ENCODE results near the gene MRPL22. TPM values are rescaled to one million over a fixed set of nuclear protein-coding genes. Genes with fewer than 3 reads are reported as not detected.
"Not testable (repeated sequence)": the region's sequence is repeated elsewhere in the genome, so short reads cannot be mapped to it uniquely, and the experiment has no call there.

The MRPL22 gene
- total RNA-seq, 1 experiment from 2014 or later, result 19.7 TPM

GRCh38 chr5:154993461-154993860, 52.6 kb downstream of the MRPL22 start:
- no peak for DNase-seq (ENCODE audit: low read depth)

DNA sequence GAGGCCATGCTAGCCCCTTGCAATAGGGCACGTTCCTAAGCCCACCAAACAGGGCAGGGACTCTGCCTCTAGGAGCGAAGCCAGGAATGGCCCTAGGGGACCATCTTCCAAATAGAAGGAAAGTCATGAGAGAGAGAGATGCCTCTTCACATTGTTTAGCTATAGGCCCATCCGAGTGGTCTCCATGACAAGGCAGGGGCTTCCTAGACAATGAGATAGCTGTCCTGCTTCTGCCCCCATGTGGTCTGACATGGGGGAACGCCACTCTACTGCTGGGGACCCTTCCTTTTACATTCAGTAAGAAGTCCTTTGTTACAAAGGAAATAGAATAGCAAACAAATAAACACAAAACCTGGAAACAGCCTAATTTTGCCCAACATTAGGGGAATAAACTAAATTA, 54.8 kb downstream of the MRPL22 start:
- DNase-seq (ENCODE audit: low read depth), result no peak

DNA sequence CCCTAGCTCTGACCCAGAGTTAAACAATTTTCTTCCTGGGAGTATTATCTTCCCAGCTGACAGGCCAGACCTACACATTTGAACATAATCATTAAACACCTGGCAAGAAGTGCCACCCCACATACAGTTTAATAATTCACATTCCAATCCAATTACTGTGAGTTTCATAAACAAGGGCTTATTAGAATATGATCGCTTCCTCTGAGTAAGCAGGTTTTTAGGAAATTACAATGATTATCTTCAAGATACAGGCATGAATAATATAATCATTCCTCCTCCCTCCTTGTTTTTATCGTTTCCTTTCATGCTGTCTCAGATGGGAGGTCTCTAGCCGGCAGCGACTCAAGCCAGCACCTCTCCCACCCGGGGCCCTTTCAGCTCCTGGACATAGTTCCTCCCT, 56.9 kb downstream of the MRPL22 start:
- DNase-seq (ENCODE audit: low read depth), result no peak

DNA sequence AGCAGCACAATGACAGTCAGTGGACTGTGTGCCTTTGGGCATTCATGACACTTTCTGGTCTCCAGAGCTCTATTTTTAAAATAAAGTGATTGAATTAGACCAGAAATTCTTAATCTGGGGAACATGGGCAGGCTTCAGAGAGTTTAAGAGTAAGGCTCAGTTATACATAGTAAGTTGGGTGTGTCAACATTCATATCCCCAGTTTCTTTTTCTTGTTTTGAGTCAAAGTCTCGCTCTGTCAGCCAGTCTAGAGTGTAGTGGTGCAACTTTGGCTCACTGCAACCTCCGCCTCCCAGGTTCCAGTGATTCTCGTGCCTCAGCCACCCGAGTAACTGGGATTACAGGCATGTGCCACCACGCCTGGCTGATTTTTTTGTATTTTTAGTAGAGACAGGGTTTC, 59.0 kb downstream of the MRPL22 start:
- DNase-seq (ENCODE audit: low read depth), result no peak

DNA sequence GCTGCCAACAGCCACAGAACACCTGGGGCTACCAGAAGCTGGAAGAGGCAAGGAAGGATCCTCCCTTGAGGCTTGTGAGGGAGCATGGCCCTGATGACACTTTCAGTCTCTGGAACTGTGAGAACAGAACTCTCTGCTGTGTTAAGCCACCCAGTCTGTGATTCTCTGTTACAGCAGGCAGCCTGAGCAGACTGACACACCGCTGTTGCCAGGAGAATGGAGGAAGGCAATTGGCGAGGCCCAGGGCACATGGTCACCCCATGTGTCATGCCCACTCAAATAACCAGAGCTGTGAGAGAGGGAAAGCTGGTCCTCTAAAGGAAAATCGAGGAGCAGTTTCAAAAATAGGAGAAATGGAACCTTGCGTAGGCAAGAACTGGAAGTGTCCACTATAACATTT, 60.6 kb downstream of the MRPL22 start:
- no peak for DNase-seq (ENCODE audit: low read depth)

DNA sequence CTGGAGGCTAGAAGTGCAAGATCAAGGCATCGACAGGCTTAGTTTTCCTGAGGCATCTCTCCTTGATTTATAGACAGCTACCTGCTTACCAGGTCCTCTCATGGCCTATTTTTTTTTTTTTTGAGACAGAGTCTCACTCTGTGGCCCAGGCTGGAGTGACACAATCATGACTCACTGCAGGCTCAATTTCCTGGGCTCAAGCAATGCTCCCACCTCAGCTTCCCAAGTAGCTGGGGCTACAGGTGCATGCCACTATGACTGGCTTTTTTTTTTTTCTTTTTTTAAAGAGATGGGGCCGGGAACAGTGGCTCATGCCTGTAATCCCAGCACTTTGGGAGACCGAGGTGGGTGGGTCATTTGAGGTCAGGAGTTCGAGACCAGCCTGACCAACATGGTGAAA, 61.8 kb downstream of the MRPL22 start:
- not testable (repeated sequence) for DNase-seq (ENCODE audit: low read depth)

DNA sequence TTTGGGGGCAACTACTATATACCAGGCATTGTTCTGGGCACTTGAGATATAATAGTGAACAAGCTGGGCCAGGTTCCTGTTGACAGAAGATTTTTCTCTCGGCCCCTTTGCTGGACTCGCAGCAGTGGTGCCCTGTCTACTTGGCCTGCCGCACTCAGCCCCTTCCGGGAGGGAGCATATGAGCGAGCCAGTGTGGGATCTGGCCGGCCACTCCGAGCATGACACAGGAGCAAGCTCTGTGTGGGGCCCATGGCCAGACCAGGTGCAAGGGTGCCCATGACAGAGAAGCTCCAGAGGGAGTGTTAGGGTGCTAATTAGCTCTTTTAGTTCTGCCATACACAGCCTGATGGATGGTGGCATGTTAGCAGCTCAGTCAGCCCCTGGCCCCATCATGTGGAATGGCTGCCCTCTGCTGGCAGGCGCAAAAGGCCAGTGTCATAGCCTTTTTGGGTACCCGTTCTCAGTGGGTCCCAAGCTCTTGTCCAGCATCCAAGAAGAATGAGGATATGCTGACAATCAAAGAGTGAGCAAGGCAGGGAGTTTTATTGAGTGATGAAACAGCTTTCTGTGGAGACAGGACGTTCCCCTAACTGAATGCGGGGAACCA, 63.4 kb downstream of the MRPL22 start:
- DNase-seq (ENCODE audit: low read depth), result no peak

GRCh38 chr5:155006265-155006664, 65.4 kb downstream of the MRPL22 start:
- DNase-seq (ENCODE audit: low read depth), result not testable (repeated sequence)

GRCh38 chr5:155008669-155009068, 67.8 kb downstream of the MRPL22 start:
- no peak for DNase-seq (ENCODE audit: low read depth)

DNA sequence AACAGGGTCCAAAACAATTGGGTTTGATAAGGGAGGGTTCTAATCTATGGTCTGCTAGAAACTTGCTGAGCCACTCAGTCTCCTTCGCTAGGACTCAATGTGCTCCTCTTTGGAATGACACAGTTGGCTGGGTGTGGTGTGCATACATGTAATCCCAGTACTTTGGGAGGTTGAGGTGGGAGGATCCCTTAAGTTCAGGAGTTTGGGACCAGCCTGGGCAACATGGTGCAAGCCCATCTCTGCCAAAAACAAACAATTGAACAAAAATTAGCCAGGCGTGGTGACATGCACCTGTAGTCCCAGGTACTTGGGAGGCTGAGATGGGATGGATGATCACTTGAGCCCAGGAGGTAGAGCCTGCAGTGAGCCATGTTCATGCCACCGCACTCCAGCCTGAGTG, 70.0 kb downstream of the MRPL22 start:
- no peak for DNase-seq (ENCODE audit: low read depth)

DNA sequence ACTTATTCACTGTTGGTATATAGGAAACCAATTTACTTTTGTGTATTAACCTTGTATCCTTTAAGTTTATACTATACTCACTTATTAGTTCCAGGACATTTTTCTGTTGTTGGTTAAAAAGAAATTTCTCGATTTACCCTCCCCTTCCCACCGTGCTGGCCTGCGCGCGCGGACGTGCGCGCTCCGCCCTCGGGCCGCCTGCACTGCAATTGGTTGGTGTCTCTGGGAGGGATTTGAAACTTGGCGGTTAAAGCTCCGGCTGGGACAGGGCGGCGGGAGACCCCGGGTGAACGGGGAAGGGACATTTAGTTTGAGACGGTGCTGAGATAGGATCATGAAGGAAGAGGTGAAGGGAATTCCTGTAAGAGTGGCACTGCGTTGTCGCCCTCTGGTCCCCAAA, 72.7 kb downstream of the MRPL22 start, which contains the start of gene KIF4B:
KIF4B (plus strand) TSS at position 230 of the 400 bp plus-strand sequence; CDS start at position 335, 105 bp downstream.
- DNase-seq (ENCODE audit: low read depth), result no peak

DNA sequence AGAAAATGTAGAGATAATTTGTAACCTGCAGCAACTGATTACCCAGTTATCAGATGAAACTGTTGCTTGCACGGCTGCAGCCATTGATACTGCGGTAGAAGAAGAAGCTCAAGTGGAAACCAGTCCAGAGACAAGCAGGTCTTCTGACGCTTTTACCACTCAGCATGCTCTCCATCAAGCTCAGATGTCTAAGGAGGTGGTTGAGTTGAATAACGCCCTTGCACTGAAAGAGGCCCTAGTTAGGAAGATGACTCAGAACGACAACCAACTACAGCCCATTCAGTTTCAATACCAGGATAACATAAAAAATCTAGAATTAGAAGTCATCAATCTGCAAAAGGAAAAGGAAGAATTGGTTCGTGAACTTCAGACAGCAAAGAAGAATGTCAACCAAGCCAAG, 74.4 kb downstream of the MRPL22 start:
- no peak for DNase-seq (ENCODE audit: low read depth)

GRCh38 chr5:155017610-155018009, 76.7 kb downstream of the MRPL22 start:
- DNase-seq (ENCODE audit: low read depth), result no peak

Other genes starting within 250 kb of the MRPL22 start
- gene LARP1, start 185.7 kb upstream of the MRPL22 start, total RNA-seq (2014; rRNA removed), result 67.6 and 95.2 TPM in 2 replicates
- gene FAXDC2, start 90.5 kb upstream of the MRPL22 start, total RNA-seq (2014; rRNA removed), result 22.0 and 25.4 TPM in 2 replicates
- gene CNOT8, start 82.4 kb upstream of the MRPL22 start, total RNA-seq (2014; rRNA removed), result 73.5 and 85.7 TPM in 2 replicates
- gene GEMIN5, start 2.9 kb upstream of the MRPL22 start, total RNA-seq (2014; rRNA removed), result 22.6 and 27.3 TPM in 2 replicates
- 0.06 TPM in 2 replicates for gene KIF4B, start 72.7 kb downstream of the MRPL22 start, total RNA-seq (2014; rRNA removed)

All from LHCN-M2 (cell line).